GM12872 (cell line): ENCODE results near the gene PXT1.

Experiments used
- CTCF ChIP-seq: IDR thresholded peaks from 3 replicates; pipeline ENCODE4 v1.5.1; 2011; ENCODE audit warnings: low read depth, mild to moderate bottlenecking, low read length, moderate library complexity; ENCODE audit not compliant: insufficient read depth

The PXT1 gene

GRCh38 chr6:36479256-36479655 lies 36.6 kb upstream of the PXT1 start:
- no peak for TF ChIP-seq CTCF

- no peak for TF ChIP-seq CTCF
These were observed 35.4 kb upstream of the PXT1 start for GRCh38 chr6:36478051-36478526.

GRCh38 chr6:36469946-36470345 lies 27.3 kb upstream of the PXT1 start:
- no peak for TF ChIP-seq CTCF

GRCh38 chr6:36469148-36469661 lies 26.6 kb upstream of the PXT1 start:
- no peak for TF ChIP-seq CTCF

GRCh38 chr6:36467625-36468024 lies 25.0 kb upstream of the PXT1 start:
- TF ChIP-seq CTCF: no peak

GRCh38 chr6:36464233-36464632 lies 21.6 kb upstream of the PXT1 start:
- TF ChIP-seq CTCF: no peak

GRCh38 chr6:36463676-36464075 lies 21.0 kb upstream of the PXT1 start:
- TF ChIP-seq CTCF: no peak
